HG02852 (cell line): ENCODE measurements around the gene TIMM29.
"Not testable (repeated sequence)": the region's sequence is repeated elsewhere in the genome, so short reads cannot be mapped to it uniquely, and the experiment has no call there.

Experiments used
- ATAC-seq: cut with Tn5 transposase; IDR thresholded peaks from one replicate; pipeline ENCODE4 v1.9.1; 2021; ENCODE audit warnings: mild to moderate bottlenecking, moderate library complexity; ENCODE audit not compliant: unreplicated experiment

Gene TIMM29

GRCh38 chr19:10936661-10937084, 8.1 kb downstream of the TIMM29 start:
- ATAC-seq: no peak

DNA sequence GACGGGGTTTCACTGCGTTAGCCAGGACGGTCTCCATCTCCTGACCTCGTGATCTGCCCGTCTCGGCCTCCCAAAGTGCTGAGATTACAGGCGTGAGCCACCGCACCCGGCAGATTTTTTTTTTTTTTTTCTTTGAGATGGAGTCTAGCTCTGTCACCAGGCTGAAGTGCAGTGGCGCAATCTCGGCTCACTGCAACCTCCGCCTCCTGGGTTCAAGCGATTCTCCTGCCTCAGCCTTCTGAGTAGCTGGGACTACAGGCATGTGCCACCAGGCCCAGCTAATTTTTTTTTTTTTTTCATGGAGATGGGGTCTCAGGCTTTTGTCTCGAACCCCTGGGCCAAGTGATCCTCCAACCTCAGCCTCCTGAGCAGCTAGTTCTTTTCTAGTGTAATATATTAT, 13.0 kb downstream of the TIMM29 start:
- not testable (repeated sequence) for ATAC-seq

DNA sequence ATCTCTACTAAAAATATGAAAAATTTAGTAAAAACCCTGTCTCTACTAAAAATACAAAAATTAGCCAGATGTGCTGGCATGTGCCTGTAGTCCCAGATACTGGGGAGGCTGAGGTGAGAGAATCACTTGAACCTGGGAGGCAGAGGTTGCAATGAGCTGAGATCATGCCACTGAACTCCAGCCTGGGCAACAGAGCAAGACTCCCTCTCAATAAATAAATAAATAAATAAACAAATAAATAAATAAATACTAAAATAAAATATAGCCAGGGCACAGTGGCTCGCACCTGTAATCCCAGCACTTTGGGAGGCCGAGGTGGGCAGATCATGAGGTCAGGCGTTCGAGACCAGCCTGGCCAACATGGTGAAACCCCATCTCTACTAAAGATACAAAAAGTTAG, 14.8 kb downstream of the TIMM29 start:
- not testable (repeated sequence) for ATAC-seq

- no peak for ATAC-seq
Observed at GRCh38 chr19:10945264-10945663, 16.7 kb downstream of the TIMM29 start.

- ATAC-seq: no peak
Observed at GRCh38 chr19:10946958-10947657, 18.5 kb downstream of the TIMM29 start.

DNA sequence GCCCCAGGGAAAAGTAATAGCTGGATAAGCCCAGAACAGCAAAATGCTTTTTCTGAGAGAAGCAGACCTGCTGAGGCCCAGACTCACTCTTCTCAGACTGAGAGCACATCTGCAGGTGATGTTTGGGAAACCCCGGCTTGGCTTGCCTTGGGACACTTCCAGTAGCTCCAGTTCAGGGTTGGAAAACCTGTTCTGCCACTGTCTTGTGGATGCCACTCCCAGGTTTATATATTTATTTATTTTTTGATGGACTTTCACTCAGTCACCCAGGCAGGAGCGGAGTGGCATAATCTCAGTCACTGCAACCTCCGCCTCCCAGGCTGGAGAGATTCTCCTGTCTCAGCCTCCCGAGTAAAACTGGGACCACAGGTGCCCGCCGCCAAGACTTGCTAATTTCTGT, 24.2 kb downstream of the TIMM29 start:
- ATAC-seq: no peak

GRCh38 chr19:10959277-10959968, 30.8 kb downstream of the TIMM29 start:
- not testable (repeated sequence) for ATAC-seq

DNA sequence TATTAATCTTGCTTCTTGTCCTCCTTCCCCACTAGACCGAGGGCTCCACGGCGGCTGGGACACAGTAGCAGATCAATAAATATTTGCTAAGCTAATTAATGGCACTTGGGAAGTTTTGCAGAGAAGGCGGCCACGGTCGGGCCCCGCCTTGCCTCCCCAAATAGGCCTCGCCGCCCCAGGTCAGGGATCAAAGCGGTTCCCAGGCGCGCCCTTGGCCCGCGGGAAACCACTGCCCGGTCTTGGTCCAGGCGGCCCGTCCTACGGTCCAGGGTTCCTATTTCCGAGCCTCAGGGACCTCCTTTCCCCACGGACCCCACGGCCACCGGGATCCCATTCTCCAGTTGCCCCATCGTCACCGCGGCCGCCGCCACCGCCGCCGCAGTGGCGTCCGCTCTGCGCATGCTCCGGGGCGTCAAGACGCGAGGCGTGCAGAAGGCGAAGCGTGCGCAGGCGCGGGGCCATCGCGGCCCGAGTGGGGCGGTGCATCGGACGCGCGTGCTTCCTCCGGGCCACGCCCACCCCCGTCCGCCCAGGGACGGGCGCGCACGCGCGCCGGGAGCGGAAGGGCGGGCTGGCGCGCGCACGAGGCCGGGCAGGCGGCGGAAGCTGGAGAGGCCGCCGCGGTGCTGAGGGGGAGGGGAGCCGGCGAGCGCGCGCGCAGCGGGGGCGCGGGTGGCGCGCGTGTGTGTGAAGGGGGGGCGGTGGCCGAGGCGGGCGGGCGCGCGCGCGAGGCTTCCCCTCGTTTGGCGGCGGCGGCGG, 31.9 kb downstream of the TIMM29 start, which contains the start of gene SMARCA4:
SMARCA4 (plus strand) TSS at position 717 of the 759 bp plus-strand sequence. CDS start 23,122 bp downstream, outside the sequence.
- ATAC-seq: peak; percentile 70

GRCh38 chr19:10961073-10961860, 32.7 kb downstream of the TIMM29 start:
- peak; percentile 37 for ATAC-seq

DNA sequence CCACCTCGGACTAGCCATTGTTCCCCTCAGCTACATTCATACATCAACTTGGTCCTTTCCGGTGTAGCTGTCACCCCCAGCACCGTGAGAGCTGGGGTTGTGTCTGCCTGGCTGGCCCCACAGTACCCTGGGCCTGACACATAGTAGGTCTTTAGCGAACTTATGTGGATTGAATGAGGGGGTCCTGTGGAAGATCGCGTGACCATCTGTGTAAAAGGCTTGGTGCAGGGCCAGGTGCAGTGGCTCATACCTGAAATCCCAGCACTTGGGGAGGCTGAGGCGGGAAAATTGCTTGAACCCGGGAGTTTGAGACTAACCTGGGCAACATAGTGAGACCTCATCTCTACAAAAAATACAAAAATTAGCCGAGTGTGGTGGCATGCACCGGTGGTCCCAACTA, 34.3 kb downstream of the TIMM29 start:
- ATAC-seq: no peak

- no peak for ATAC-seq
Observed at GRCh38 chr19:10963865-10964264, 35.3 kb downstream of the TIMM29 start.

- ATAC-seq: no peak
Observed at GRCh38 chr19:10964903-10965302, 36.3 kb downstream of the TIMM29 start.

DNA sequence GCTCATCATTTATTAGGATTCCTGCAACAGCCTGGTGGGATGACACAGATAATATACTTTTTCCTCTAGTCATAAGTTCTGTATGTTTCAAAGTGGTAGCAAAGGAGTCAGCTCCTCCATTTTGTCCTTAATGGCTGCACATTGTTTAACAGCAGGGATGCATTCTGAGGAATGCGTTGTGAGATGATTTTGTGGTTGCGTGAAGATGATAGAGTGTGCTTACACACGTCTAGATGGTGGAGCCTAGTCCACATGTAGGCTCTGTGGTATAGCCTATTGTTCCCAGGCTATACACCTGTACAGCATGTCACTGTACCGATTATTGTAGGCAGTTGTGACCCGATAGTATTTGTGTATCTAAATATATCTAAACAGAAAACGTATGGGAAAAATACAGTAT, 36.8 kb downstream of the TIMM29 start:
- ATAC-seq: no peak

DNA sequence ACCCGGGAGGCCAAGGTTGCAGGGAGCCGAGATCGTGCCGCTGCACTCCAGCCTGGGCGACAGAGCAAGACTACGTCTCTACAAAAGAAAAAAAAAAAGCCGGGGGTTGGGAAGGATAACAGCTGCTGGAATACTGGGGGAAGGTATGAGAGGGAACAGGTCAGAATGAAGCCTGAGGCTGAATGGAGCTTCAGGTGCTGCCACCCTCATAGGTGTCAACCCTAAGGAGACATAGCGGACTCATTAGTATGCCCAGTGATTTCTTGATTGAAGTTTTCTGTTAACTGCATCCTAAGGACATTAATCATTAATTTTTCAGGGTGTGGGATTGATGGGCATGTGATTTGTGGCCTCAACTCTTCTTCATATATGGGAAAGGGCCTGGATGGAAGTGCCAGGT, 38.2 kb downstream of the TIMM29 start:
- ATAC-seq: no peak

- ATAC-seq: no peak
Observed at GRCh38 chr19:10968527-10969135, 40.0 kb downstream of the TIMM29 start.

- ATAC-seq: no peak
Observed at GRCh38 chr19:10971107-10971726, 42.6 kb downstream of the TIMM29 start.

- no peak for ATAC-seq
Observed at GRCh38 chr19:10975374-10976130, 46.9 kb downstream of the TIMM29 start.

DNA sequence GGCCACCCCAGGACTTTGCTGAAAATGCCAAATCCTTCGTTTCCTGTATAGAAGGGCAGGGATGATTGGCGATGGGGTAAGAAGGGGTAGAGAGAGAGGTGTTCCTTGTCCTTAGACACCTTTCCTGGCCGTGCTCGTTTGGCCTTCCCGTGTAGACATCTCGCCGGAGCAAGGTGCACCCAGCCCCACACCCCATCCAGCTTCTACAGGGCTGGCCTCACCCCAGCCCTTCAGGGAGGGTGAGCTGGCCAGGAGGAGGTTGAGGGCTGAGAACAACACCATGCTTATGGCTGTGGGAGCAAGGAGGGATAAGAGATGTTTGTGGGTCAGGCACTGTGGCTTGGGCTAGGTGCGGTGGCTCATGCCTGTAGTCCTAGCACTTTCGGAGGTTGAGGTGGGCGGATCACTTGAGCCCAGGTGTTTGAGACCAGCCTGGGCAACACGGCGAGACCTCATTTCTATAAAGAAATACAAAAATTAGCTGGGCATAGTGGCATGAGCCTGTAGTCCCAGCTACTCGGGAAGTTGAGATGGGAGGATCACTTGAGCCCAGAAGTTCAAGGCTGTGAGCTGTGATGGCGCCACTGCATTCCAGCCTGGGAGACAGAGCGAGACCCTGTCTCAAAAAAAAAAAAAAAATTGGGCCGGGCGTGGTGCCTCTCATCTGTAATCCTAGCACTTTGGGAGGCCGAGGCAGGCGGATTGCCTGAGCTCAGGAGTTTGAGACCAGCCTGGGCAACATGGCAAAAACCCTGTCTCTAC, 47.7 kb downstream of the TIMM29 start:
- ATAC-seq: no peak

DNA sequence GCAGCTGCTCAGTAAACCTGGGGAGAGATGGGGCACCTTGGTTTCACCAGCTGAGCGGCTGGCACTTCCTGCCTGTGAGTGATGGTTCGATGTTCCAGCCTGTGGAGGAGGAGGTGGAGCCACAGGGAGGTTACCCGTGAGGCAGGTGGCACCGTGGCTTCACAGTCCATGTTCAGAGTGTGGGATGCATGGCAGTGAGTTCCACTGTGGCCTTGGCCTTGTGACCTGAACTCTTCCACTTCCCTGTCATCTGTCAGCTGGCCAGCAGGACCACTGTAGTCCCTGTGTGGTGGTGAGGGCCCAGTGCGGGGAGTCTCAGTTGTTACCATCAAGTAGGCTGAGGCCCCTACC, 49.1 kb downstream of the TIMM29 start:
- no peak for ATAC-seq
